Astrocyte of the hippocampus (primary cell): ENCODE data around the gene ZNF462.
A peak's percentile ranks its signal among the peaks of the same experiment; 100 is the strongest.

Experiments
- DNase-seq: peaks from one replicate; pipeline ENCODE4 v3.0.0; 2011; ENCODE audit warnings: low read depth, low spot score

Gene ZNF462

GRCh38 chr9:107000218-107000617, 137.3 kb downstream of the ZNF462 start:
- no peak for DNase-seq

- no peak for DNase-seq
These were observed 142.2 kb downstream of the ZNF462 start for GRCh38 chr9:107005201-107005600.

GRCh38 chr9:107007402-107007801, 144.4 kb downstream of the ZNF462 start:
- no peak for DNase-seq

GRCh38 chr9:107008011-107008410, 145.0 kb downstream of the ZNF462 start:
- DNase-seq, result no peak

- DNase-seq, result no peak
These were observed 145.5 kb downstream of the ZNF462 start for GRCh38 chr9:107008447-107008846.

- no peak for DNase-seq
These were observed 153.4 kb downstream of the ZNF462 start for GRCh38 chr9:107016383-107016782.

- DNase-seq, result peak; percentile 62
These were observed 156.0 kb downstream of the ZNF462 start for GRCh38 chr9:107018861-107019545.

GRCh38 chr9:107020040-107020530, 157.1 kb downstream of the ZNF462 start:
- peak; percentile 95 for DNase-seq

- DNase-seq, result peak; percentile 16
These were observed 161.2 kb downstream of the ZNF462 start for GRCh38 chr9:107024193-107024592.

GRCh38 chr9:107025260-107026035, 162.5 kb downstream of the ZNF462 start:
- no peak for DNase-seq

GRCh38 chr9:107029146-107029545, 166.2 kb downstream of the ZNF462 start:
- no peak for DNase-seq

GRCh38 chr9:107033966-107034365, 171.0 kb downstream of the ZNF462 start:
- no peak for DNase-seq

GRCh38 chr9:107034831-107035230, 171.9 kb downstream of the ZNF462 start:
- DNase-seq, result no peak

- DNase-seq, result no peak
These were observed 173.4 kb downstream of the ZNF462 start for GRCh38 chr9:107036367-107036766.

GRCh38 chr9:107039542-107039941, 176.6 kb downstream of the ZNF462 start:
- DNase-seq, result peak; percentile 85

GRCh38 chr9:107042606-107043005, 179.6 kb downstream of the ZNF462 start:
- DNase-seq, result no peak

- DNase-seq, result peak; percentile 33
These were observed 180.9 kb downstream of the ZNF462 start for GRCh38 chr9:107043886-107044285.

- no peak for DNase-seq
These were observed 181.9 kb downstream of the ZNF462 start for GRCh38 chr9:107044872-107045271.

GRCh38 chr9:107046692-107047091, 183.7 kb downstream of the ZNF462 start:
- DNase-seq, result no peak

- peak; percentile 12 for DNase-seq
These were observed 186.3 kb downstream of the ZNF462 start for GRCh38 chr9:107049046-107049802.

GRCh38 chr9:107049803-107050184, 186.8 kb downstream of the ZNF462 start:
- no peak for DNase-seq

GRCh38 chr9:107051392-107051791, 188.4 kb downstream of the ZNF462 start:
- DNase-seq, result peak; percentile 55
